AG09319 (cell line): ENCODE results near the gene CCNY.
"Not testable (repeated sequence)": the region's sequence is repeated elsewhere in the genome, so short reads cannot be mapped to it uniquely, and the experiment has no call there.

Experiments used
- DNase-seq: peaks from one replicate; pipeline ENCODE4 v3.0.0-alpha.2; 2010; ENCODE audit warnings: low read depth; ENCODE audit errors: extremely low read depth
- TF ChIP-seq, protein P1 (sequence below): IDR thresholded peaks from 2 replicates; pipeline ENCODE4 v1.5.1; 2011; ENCODE audit warnings: low read depth, mild to moderate bottlenecking, inconsistent platforms, low read length, moderate library complexity

CCNY gene

DNA sequence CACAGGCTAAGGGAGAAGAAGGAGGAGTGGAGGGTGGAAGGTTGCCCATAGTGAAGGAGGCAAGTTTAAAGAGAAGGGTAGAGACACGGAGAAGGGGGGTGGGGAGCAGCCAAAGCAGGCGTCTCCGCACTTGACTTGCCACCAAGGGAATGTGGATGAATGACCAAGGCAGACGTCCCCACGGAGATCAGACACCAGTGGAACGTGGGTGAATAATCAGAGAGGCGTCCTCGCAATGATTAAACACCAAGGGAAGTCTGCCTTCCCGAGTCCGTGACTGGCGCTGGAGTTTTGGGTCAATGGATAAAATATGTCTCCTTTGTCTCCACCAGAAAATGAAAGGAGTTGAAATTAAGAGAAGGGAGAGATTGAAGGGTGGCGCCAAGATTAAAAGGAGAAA, 71.4 kb downstream of the CCNY start:
- not testable (repeated sequence) for DNase-seq

- TF ChIP-seq, protein P1, sequence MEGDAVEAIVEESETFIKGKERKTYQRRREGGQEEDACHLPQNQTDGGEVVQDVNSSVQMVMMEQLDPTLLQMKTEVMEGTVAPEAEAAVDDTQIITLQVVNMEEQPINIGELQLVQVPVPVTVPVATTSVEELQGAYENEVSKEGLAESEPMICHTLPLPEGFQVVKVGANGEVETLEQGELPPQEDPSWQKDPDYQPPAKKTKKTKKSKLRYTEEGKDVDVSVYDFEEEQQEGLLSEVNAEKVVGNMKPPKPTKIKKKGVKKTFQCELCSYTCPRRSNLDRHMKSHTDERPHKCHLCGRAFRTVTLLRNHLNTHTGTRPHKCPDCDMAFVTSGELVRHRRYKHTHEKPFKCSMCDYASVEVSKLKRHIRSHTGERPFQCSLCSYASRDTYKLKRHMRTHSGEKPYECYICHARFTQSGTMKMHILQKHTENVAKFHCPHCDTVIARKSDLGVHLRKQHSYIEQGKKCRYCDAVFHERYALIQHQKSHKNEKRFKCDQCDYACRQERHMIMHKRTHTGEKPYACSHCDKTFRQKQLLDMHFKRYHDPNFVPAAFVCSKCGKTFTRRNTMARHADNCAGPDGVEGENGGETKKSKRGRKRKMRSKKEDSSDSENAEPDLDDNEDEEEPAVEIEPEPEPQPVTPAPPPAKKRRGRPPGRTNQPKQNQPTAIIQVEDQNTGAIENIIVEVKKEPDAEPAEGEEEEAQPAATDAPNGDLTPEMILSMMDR: no peak
These were observed 72.8 kb downstream of the CCNY start for GRCh38 chr10:35409094-35409582.

GRCh38 chr10:35409808-35410207, 73.5 kb downstream of the CCNY start:
- DNase-seq: no peak
- TF ChIP-seq, protein P1: no peak

More at GRCh38 chr10:35409094-35409582, 72.8 kb downstream of the CCNY start:
- no peak for DNase-seq

GRCh38 chr10:35412003-35412723, 75.9 kb downstream of the CCNY start:
- no peak for DNase-seq
- TF ChIP-seq, protein P1: no peak

DNA sequence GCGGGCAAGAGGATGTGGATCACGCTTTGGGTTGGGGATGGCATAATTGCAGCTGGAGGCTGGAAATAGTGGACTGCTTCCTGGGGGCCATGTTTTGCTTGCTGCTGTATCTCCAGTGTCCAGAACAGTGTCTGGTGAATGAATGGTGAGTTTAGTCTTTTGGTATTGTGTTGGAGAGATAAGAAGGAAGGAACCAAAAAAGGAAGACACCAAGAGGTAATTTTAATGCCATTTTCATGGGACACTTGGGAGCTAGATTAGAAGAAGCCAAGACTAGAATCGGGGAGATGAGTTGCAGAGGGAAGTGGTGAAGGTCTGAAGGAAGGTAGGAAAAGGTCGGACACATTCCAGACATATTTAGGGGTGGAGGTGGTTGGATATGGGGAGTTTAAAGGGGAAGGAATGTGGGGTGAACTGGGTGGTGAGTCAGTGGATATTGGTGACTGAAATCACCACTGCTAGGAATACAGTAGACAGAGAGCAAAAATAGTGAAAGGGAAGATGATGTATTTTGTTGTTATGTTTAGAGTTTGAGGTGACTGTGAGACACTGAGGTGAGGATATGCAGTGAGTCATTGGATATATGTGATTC, 76.7 kb downstream of the CCNY start:
- TF ChIP-seq, protein P1: no peak
- no peak for DNase-seq

GRCh38 chr10:35413985-35414861, 77.9 kb downstream of the CCNY start:
- TF ChIP-seq, protein P1: no peak
- DNase-seq: no peak

GRCh38 chr10:35415505-35415904, 79.2 kb downstream of the CCNY start:
- no peak for DNase-seq
- TF ChIP-seq, protein P1: no peak
